NT2/D1 (cell line): ENCODE data around the gene MUC6.

ENCODE experiments used
- SUZ12 ChIP-seq: IDR thresholded peaks from 2 replicates; pipeline ENCODE4 v1.6.1; 2011; ENCODE audit not compliant: insufficient read length, insufficient read depth; ENCODE audit errors: extremely low read depth
- ZNF274 ChIP-seq: IDR thresholded peaks from 2 replicates; pipeline ENCODE4 v1.6.1; 2011; ENCODE audit warnings: mild to moderate bottlenecking, low read depth, low read length

- TF ChIP-seq ZNF274 (no peak), SUZ12 (no peak)
Observed at GRCh38 chr11:967995-968751, 68.3 kb downstream of the MUC6 start.
